A673 (cell line): ENCODE results near the gene ARF6. TPM values are rescaled to one million over a fixed set of nuclear protein-coding genes. Genes with fewer than 3 reads are reported as not detected.
A peak's percentile ranks its signal among the peaks of the same experiment; 100 is the strongest.
"Not testable (repeated sequence)": the region's sequence is repeated elsewhere in the genome, so short reads cannot be mapped to it uniquely, and the experiment has no call there.

Source experiments
- BruUV-seq: library from RNA; stranded (reverse); fragments of 400-500 nt; replicated peaks from 2 replicates; lab custom pipeline; 2021; lab: Mats Ljungman, UMichigan
- CTCF ChIA-PET: fragments of 300-600 bp; sonication (Branson Sonifier 250); formaldehyde crosslinking; loops from one replicate; lab custom pipeline; 2022; ENCODE audit warnings: antibody characterized with exemption; lab: Charles Lee
- POLR2A ChIA-PET: fragments of 300-600 bp; sonication (Branson Sonifier 250); formaldehyde crosslinking; loops from one replicate; lab custom pipeline; 2022; ENCODE audit warnings: antibody characterized with exemption; ENCODE audit not compliant: low non-redundant PET; lab: Charles Lee
- DNase-seq: peaks from one replicate; pipeline ENCODE4 v3.0.0-alpha.2; 2015; ENCODE audit warnings: low spot score
- H3K27ac ChIP-seq: fragments of 200-600 bp; sonication (generic); 2 replicates; pipeline ENCODE4 v1.5.1; 2016; ENCODE audit warnings: mixed run types, low read depth, mild to moderate bottlenecking, mixed read lengths, antibody characterized with exemption, low read length; ENCODE audit not compliant: poor library complexity, severe bottlenecking
- H3K27me3 ChIP-seq: fragments of 200-600 bp; sonication (generic); replicated peaks from 2 replicates; pipeline ENCODE4 v1.6.1; 2017; ENCODE audit warnings: mixed run types, low read depth, mild to moderate bottlenecking, mixed read lengths, antibody characterized with exemption, low read length; ENCODE audit not compliant: insufficient read depth, poor library complexity
- H3K36me3 ChIP-seq: fragments of 200-600 bp; sonication (generic); 2 replicates; pipeline ENCODE4 v1.6.1; 2016; ENCODE audit warnings: mixed run types, mild to moderate bottlenecking, mixed read lengths, antibody characterized with exemption, low read length; ENCODE audit not compliant: insufficient read depth, poor library complexity, severe bottlenecking
- H3K4me1 ChIP-seq: fragments of 200-600 bp; sonication (generic); 2 replicates; pipeline ENCODE4 v1.6.1; 2017; ENCODE audit warnings: mixed run types, mild to moderate bottlenecking, mixed read lengths, antibody characterized with exemption, low read length; ENCODE audit not compliant: insufficient read depth, poor library complexity, severe bottlenecking
- H3K4me3 ChIP-seq: fragments of 200-600 bp; sonication (generic); 2 replicates; pipeline ENCODE4 v1.5.1; 2016; ENCODE audit warnings: low read depth, mixed run types, mild to moderate bottlenecking, mixed read lengths, low read length; ENCODE audit not compliant: poor library complexity, severe bottlenecking
- H3K9me3 ChIP-seq: fragments of 200-600 bp; sonication (generic); 2 replicates; pipeline ENCODE4 v1.6.1; 2016; ENCODE audit warnings: mixed run types, low read depth, mild to moderate bottlenecking, mixed read lengths, antibody characterized with exemption, low read length; ENCODE audit not compliant: poor library complexity, severe bottlenecking
- CTCF ChIP-seq: fragments of 300-800, 200-600 bp; sonication (generic); conservative IDR thresholded peaks from 2 replicates; pipeline ENCODE4 v1.5.1; 2017; ENCODE audit warnings: low read depth, mild to moderate bottlenecking, antibody characterized with exemption, low read length, moderate library complexity, mixed read lengths
- EZH2 ChIP-seq: fragments of 200-600 bp; sonication (generic); IDR thresholded peaks from 2 replicates; pipeline ENCODE4 v1.6.1; 2017; ENCODE audit warnings: borderline replicate concordance, low read depth, mild to moderate bottlenecking, mixed read lengths, antibody characterized with exemption, low read length; ENCODE audit not compliant: poor library complexity, severe bottlenecking
- intact Hi-C: fragments of 100-400 bp; cut with micrococcal nuclease; formaldehyde crosslinking; loops from one replicate; pipeline ENCODE4 v1.10.0; 2022; ENCODE audit not compliant: unreplicated experiment
- total RNA-seq: library from RNA; stranded (reverse); gene quantifications from 2 replicates; pipeline ENCODE4 v1.2.3, GENCODE V29; 2021

The ARF6 gene
- total RNA-seq, 1 experiment from 2014 or later, result 67.6 TPM

- Histone ChIP-seq H3K27me3 (no peaks in the 10 kb centered on the region), H3K4me3 (no peak overlapping the region), H3K4me1 (peaks cover 5% of the 10 kb centered on the region), H3K27ac (no peak overlapping the region), H3K36me3 (no peaks in the 10 kb centered on the region), H3K9me3 (no peaks in the 10 kb centered on the region)
- TF ChIP-seq CTCF, result no peak
- no peak for TF ChIP-seq EZH2
- ChIA-PET CTCF (no interaction called here), POLR2A (no interaction called here)
- no TSS peak for BruUV-seq
- intact Hi-C loops, result no loop called here
- no peak for DNase-seq
These were observed 4.6 kb upstream of the ARF6 start for GRCh38 chr14:49888293-49888692.

- no peaks in the 10 kb centered on the region for H3K27me3 ChIP-seq
- H3K4me3 ChIP-seq, result peak overlapping the region; percentile 84
- intact Hi-C loops, result loop anchor here (2.0 kb wide), 2 partner anchors 29 to 55 kb away; no protein-coding TSS in a partner anchor
- TSS peak; percentile 88 for BruUV-seq
- no peaks in the 10 kb centered on the region for H3K9me3 ChIP-seq
- H3K4me1 ChIP-seq, result peaks cover 10% of the 10 kb centered on the region
- no peak for TF ChIP-seq EZH2
- TF ChIP-seq CTCF, result no peak
- H3K27ac ChIP-seq, result peak overlapping the region; percentile 99
- ChIA-PET POLR2A (interaction anchor here (0.6 kb wide), 1 partner anchor 158 kb away, joined by 3 read pairs; no protein-coding TSS in a partner anchor), CTCF (interaction anchor here (0.5 to 0.8 kb wide), 5 partner anchors 13 to 108 kb away, joined by 3 to 12 read pairs (median 3); no protein-coding TSS in a partner anchor)
- H3K36me3 ChIP-seq, result peaks cover 29% of the 10 kb centered on the region
- peak; percentile 85 for DNase-seq
These were observed 614 bp upstream of the ARF6 start for GRCh38 chr14:49892301-49892635.

GRCh38 chr14:49893309-49894213 lies 679 bp downstream of the ARF6 start:
- H3K27me3 ChIP-seq, result no peaks in the 10 kb centered on the region
- peak overlapping the region; percentile 99 for H3K27ac ChIP-seq
- TF ChIP-seq CTCF, result no peak
- TF ChIP-seq EZH2, result no peak
- H3K9me3 ChIP-seq, result no peaks in the 10 kb centered on the region
- CTCF ChIA-PET, result interaction anchor here (0.6 kb wide), 1 partner anchor 12 kb away, joined by 3 read pairs; no protein-coding TSS in a partner anchor
- BruUV-seq, result TSS peak; percentile 44
- peak overlapping the region; percentile 84 for H3K4me3 ChIP-seq
- peaks cover 29% of the 10 kb centered on the region for H3K36me3 ChIP-seq
- intact Hi-C loops, result loop anchor here (2.0 kb wide), 3 partner anchors 31 to 167 kb away; no protein-coding TSS in a partner anchor
- POLR2A ChIA-PET, result no interaction called here
- no peak for DNase-seq
- peaks cover 23% of the 10 kb centered on the region for H3K4me1 ChIP-seq

DNA sequence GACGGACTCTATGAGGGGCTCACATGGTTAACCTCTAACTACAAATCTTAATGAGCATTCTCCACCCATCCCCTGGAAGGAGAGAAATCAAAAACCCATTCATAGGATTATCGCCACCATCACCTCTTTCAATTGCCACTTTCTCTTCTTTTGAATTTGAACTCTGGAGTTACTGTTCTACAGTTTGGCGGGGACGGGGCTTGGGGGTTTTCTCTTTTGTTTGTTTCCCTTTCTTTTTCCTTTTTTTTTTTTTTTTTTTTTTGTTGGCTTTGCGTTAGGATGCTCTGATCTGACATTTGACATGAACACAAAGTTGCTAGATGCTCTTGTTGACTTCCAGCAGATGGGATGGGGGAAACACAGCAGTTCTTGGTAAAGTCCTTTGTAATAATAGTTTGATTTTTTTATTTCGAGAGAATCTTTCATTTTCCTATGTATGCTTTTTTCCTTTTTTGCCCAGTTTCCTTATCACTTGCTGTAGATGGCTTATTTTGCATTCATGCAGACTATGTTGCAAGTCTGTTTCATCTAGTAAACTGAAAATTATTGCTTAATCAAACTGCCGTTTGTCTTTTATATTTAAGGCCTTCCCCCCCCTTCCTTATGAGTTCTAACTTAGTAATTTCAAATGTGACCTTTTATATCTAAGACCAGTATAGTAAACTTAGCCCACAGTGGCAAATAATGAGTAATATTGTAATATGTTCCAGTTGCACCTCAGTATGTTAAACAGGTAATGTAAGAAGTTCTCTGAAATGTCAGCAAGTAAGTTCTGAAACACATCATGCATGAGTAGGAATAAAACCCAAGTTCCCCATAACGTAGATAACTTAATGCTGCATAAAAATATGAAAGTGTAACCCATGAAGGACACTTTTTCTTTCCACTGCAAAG lies 1.6 kb downstream of the ARF6 start:
- CTCF ChIA-PET, result not testable (repeated sequence)

More for the DNA sequence above, 1.6 kb downstream of the ARF6 start:
- H3K27me3 ChIP-seq, POLR2A ChIA-PET, BruUV-seq, DNase-seq, H3K9me3 ChIP-seq: not testable (repeated sequence)
- H3K4me1 ChIP-seq, result peaks cover 30% of the 10 kb centered on the region
- intact Hi-C loops, result loop anchor here (2.0 kb wide), 1 partner anchor 166 kb away; no protein-coding TSS in a partner anchor
- H3K4me3 ChIP-seq, result peak overlapping the region; percentile 84
- peaks cover 29% of the 10 kb centered on the region for H3K36me3 ChIP-seq
- peak overlapping the region; percentile 99 for H3K27ac ChIP-seq
